T47D (cell line): ENCODE results near the gene ENO3.

Source experiments
- DNase-seq, 2 experiments: peaks; one replicate each; pipeline versions ENCODE4 v3.0.0 to v3.0.0-alpha.2; 2011 to 2012; ENCODE audit warnings: low read depth in 1 of 2, low spot score in 1 of 2
- JUND ChIP-seq: IDR thresholded peaks from 2 replicates; pipeline ENCODE4 v1.6.1; 2012; ENCODE audit warnings: low read depth
- in situ Hi-C: cut with HindIII; loops from 2 replicates; pipeline ENCODE4 v1.10.0; 2016; ENCODE audit warnings: low sequenced_read_pairs, low pct_unique_long_range_greater_than_20kb

The ENO3 gene

GRCh38 chr17:4940555-4941318 lies 10.2 kb upstream of the ENO3 start:
- in situ Hi-C loops, result no loop called here
- peak in 1 of 2 experiments; percentile 59 for DNase-seq
- no peak for TF ChIP-seq JUND

GRCh38 chr17:4941319-4941610 lies 9.7 kb upstream of the ENO3 start:
- no peak for DNase-seq
- in situ Hi-C loops, result no loop called here
- TF ChIP-seq JUND, result no peak

- no peak for TF ChIP-seq JUND
- no peak for DNase-seq
- in situ Hi-C loops, result no loop called here
Measured at GRCh38 chr17:4942760-4943508, 8.0 kb upstream of the ENO3 start.

GRCh38 chr17:4944163-4944553 lies 6.8 kb upstream of the ENO3 start:
- in situ Hi-C loops, result no loop called here
- DNase-seq, result no peak
- no peak for TF ChIP-seq JUND

- in situ Hi-C loops, result no loop called here
- DNase-seq, result no peak
Measured at GRCh38 chr17:4944554-4945175, 6.3 kb upstream of the ENO3 start.

GRCh38 chr17:4945176-4945943 lies 5.6 kb upstream of the ENO3 start:
- in situ Hi-C loops, result no loop called here
- DNase-seq, result peak in 1 of 2 experiments; percentile 78
- peak; percentile 45; the same call in 1 of the 2 replicates for TF ChIP-seq JUND

More at GRCh38 chr17:4944554-4945175, 6.3 kb upstream of the ENO3 start:
- TF ChIP-seq JUND, result no peak

- TF ChIP-seq JUND, result no peak
- in situ Hi-C loops, result no loop called here
- DNase-seq, result no peak
Measured at GRCh38 chr17:4945944-4946280, 5.0 kb upstream of the ENO3 start.

- no peak for DNase-seq
- in situ Hi-C loops, result no loop called here
- no peak for TF ChIP-seq JUND
Measured at GRCh38 chr17:4946312-4946976, 4.5 kb upstream of the ENO3 start.

- in situ Hi-C loops, result no loop called here
- no peak for DNase-seq
- no peak for TF ChIP-seq JUND
Measured at GRCh38 chr17:4947010-4947410, 3.9 kb upstream of the ENO3 start.

GRCh38 chr17:4947411-4948165 lies 3.3 kb upstream of the ENO3 start:
- in situ Hi-C loops, result no loop called here
- TF ChIP-seq JUND, result no peak
- DNase-seq, result peak in 1 of 2 experiments; percentile 47

GRCh38 chr17:4948166-4948930 lies 2.6 kb upstream of the ENO3 start, which contains the start of gene PFN1:
Gene PFN1 (minus strand): TSS chr17:4948530. CDS start chr17:4948394, 136 bp downstream.
- peak; percentile 81 to 92 for DNase-seq
- in situ Hi-C loops, result no loop called here
- TF ChIP-seq JUND, result no peak
